Astrocyte of the cerebellum (primary cell): ENCODE measurements around the gene GRID2IP.
"Not testable (repeated sequence)": the region's sequence is repeated elsewhere in the genome, so short reads cannot be mapped to it uniquely, and the experiment has no call there.

ENCODE experiments used
- DNase-seq: peaks from one replicate; pipeline ENCODE4 v3.0.0-alpha.2; 2011; ENCODE audit warnings: low read depth
- H3K4me3 ChIP-seq: 2 replicates; pipeline ENCODE4 v1.5.1; 2011; ENCODE audit warnings: mild to moderate bottlenecking, low read depth, low read length, moderate library complexity
- in situ Hi-C: cut with HindIII; loops from 2 replicates; pipeline ENCODE4 v1.10.0; 2017; ENCODE audit warnings: low sequenced_read_pairs
- TF ChIP-seq, protein P1 (sequence below): IDR thresholded peaks from 2 replicates; pipeline ENCODE4 v1.5.1; 2012; ENCODE audit warnings: low read length, low read depth, moderate library complexity, mild to moderate bottlenecking; ENCODE audit errors: missing control alignments

Gene GRID2IP

DNA sequence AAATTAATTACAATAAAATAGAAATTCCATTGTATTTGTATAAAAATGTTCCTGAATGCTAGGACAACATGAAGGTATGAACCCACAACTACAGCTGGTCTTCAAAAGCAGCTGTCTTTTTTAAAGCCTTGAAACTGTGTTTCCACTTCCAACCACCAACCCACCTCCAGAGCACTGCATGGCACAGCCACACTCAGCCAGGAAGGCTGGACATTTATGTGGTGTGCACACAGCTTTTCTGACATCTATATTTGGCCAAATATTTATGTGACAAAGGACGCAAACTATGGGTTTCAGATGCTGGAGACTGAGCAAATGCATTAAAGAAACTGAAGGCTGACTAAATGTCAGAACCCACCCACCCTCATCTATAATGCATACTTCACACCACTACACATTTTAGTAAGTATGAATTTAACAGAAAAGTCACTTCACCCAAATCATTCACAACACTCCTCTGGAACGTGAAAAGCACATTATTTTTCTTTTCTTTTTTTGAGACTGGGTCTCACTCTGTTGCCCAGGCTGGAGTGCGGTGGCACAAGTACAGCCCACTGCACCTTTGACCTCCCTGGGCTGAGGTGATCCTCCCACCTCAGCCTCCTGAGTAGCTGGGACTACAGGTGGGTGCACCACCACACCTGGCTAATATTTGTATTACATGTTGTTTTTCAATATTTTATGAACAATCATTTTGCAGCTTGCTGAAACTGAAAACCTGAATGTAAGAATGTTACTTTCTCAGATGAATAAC, 75.7 kb downstream of the GRID2IP start:
- H3K4me3 ChIP-seq, result no peak overlapping the region
- TF ChIP-seq, protein P1, sequence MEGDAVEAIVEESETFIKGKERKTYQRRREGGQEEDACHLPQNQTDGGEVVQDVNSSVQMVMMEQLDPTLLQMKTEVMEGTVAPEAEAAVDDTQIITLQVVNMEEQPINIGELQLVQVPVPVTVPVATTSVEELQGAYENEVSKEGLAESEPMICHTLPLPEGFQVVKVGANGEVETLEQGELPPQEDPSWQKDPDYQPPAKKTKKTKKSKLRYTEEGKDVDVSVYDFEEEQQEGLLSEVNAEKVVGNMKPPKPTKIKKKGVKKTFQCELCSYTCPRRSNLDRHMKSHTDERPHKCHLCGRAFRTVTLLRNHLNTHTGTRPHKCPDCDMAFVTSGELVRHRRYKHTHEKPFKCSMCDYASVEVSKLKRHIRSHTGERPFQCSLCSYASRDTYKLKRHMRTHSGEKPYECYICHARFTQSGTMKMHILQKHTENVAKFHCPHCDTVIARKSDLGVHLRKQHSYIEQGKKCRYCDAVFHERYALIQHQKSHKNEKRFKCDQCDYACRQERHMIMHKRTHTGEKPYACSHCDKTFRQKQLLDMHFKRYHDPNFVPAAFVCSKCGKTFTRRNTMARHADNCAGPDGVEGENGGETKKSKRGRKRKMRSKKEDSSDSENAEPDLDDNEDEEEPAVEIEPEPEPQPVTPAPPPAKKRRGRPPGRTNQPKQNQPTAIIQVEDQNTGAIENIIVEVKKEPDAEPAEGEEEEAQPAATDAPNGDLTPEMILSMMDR, result no peak
- no peak for DNase-seq
- in situ Hi-C loops, result no loop called here

DNA sequence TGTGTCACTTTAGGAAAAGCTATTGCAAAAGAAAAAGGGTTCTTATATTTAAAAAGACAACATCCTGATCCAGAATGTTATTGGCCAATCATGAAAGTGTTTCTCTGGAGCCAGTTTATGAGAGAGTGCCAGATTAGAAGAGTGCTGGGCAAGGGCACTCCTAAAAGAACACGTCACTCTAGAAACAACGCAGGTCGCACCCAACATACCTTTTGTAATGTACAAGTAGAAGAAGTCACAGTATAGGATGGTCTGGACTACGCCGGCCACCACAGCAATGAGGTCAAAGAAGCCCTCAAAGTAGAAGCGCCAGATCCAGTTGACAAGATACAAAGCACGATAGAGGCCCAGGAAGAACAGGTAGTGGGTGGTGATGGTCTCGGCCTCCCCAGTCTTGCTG, 85.4 kb downstream of the GRID2IP start:
- in situ Hi-C loops, result no loop called here
- DNase-seq, result no peak

DNA sequence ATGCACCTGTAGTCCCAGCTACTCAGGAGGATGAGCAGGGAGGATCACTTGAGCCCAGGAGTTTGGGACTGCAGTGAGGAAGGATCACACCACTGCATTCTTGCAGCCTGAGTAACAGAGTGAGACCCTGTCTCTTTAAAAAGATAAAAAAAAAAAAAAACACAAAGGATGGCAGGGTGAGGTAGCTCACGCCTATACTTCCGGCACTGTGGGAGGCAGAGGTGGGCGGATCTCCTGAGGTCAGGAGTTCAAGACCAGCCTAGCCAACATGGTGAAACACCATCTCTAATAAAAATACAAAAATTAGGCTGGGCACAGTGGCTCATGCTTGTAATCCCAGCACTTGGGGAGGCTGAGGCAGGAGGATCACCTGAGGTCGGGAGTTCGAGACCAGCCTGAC, 87.7 kb downstream of the GRID2IP start:
- H3K4me3 ChIP-seq, DNase-seq, in situ Hi-C loops: not testable (repeated sequence)

More for the DNA sequence above, 85.4 kb downstream of the GRID2IP start:
- H3K4me3 ChIP-seq, result no peak overlapping the region
- TF ChIP-seq, protein P1, result no peak

DNA sequence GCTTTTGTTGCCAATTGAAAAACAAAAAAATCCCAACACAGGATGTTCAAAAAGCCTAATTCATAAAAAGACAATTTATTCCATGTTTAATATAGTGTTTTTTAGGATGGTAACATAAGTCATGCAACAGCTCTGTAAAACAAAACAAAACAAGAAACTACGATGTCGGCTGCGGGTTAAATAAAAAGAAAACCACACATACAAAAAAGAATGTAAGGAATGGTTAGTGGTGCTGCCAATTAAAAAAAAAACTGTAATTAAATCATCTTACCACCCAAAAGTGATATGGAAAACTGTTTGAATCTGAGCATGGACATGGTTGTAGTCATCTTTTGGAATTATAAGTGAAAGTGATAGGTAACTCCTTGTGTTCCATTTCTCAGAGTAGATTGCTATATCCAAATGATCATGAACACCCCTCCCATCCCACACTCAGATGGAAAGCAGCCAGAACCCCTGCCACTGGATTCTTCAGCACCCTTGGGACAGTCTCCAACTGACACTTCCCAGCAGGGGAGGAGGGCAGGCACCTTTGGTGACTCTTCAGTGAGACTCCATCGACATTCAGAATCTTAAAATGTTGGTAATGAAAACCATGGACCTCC, 89.2 kb downstream of the GRID2IP start:
- DNase-seq, result no peak
- in situ Hi-C loops, result no loop called here
- H3K4me3 ChIP-seq, result no peak overlapping the region
- TF ChIP-seq, protein P1, result no peak

DNA sequence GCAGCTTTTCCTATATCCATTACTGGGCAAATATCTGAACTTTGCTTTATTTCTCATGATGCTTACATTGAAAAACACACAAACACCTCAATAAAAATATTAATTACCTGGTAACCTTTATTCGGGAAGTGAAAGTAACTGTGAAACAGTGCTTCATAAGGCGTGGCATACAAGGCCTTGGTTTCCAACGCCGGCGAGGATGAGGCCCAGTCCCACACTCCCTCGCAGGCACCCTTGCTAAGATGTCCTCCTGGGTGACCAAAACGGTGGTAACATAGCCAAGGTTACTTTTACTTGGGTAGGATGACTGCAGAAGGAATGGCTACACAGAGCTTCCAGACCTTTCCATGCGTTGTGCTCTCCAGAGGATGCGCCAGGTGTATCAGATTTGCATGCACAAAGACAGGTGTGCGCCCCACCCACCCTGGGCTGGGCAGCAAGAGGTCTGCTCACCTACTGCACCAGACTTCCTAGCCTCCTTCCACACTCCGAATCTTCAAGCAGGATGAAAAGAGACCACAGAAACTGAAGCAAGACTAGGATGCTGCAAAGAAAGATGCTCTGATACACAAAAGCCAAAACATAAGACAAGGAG, 90.2 kb downstream of the GRID2IP start:
- in situ Hi-C loops, result no loop called here
- no peak overlapping the region for H3K4me3 ChIP-seq
- DNase-seq, result no peak
- TF ChIP-seq, protein P1, result no peak

DNA sequence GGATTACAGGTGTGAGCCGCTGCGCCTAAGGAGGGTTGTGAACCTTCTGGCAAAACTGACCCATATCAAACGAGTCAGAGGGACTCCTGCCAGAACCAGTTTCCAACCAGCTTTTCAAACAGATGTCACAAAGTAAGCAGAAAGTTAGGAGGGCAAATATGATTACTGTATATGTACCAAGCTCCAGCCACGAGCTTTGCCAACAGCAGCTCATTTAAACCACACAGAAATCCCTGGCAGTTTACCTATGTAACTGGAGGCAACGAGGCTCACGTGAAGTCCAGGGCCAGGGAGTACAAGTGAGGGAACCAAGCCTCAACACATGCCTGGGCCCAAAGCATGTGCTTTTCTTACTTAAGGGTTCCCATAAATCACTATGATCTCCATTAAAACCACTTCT, 91.0 kb downstream of the GRID2IP start:
- no peak for DNase-seq
- TF ChIP-seq, protein P1, result no peak
- in situ Hi-C loops, result no loop called here
- H3K4me3 ChIP-seq, result no peak overlapping the region

DNA sequence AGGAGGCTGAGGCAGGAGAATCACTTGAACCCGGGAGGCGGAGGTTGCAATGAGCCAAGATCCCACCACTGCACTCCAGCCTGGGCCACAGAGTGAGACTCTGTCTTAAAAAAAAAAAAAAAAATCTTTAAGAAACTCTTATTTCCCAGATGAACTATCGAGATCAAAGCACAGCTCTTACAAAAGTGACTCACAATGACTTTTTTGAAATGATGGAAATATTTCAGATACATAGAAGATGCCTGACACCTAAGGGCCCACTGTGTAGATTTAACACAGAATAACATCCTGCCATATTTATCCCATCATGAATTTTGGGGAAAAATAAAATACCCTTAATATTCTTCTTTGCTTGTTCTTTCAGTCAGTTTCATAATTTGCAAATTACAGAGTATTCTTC, 92.6 kb downstream of the GRID2IP start:
- DNase-seq, H3K4me3 ChIP-seq, in situ Hi-C loops: not testable (repeated sequence)
